Neural crest cell (in vitro differentiated cells): Measurements from ENCODE around the gene CEMIP. TPM values are rescaled to one million over a fixed set of nuclear protein-coding genes. Genes with fewer than 3 reads are reported as not detected.

Experiments used
- DNase-seq: peaks from one replicate; pipeline ENCODE4 v3.0.0; 2021; ENCODE audit warnings: low read depth, mixed read lengths, low spot score
- H3K27ac Mint-ChIP-seq: one replicate; pipeline ENCODE4 v1.8.0; 2021; ENCODE audit warnings: mild to moderate bottlenecking, mixed read lengths; ENCODE audit not compliant: unreplicated experiment
- H3K27me3 Mint-ChIP-seq: 2 replicates; pipeline ENCODE4 v1.8.0; 2021; ENCODE audit warnings: low read depth, mild to moderate bottlenecking, mixed read lengths
- H3K36me3 Mint-ChIP-seq: 2 replicates; pipeline ENCODE4 v1.8.0; 2021; ENCODE audit warnings: low read depth, mild to moderate bottlenecking, mixed read lengths
- H3K4me1 Mint-ChIP-seq: 2 replicates; pipeline ENCODE4 v1.8.0; 2021; ENCODE audit warnings: mixed read lengths
- H3K4me3 Mint-ChIP-seq: one replicate; pipeline ENCODE4 v1.8.0; 2021; ENCODE audit warnings: mild to moderate bottlenecking, mixed read lengths
- H3K9me3 Mint-ChIP-seq: 2 replicates; pipeline ENCODE4 v1.8.0; 2021; ENCODE audit warnings: mixed read lengths
- long read RNA-seq: library from polyadenylated mRNA; unstranded; transcript quantifications from one replicate; pipeline ENCODE4 v2.0.0, GENCODE V29; 2020
- total RNA-seq: library from RNA; stranded (reverse); gene quantifications from 2 replicates; pipeline ENCODE4 v1.2.1, GENCODE V29; 2021
- TF ChIP-seq, protein P1 (sequence below): fragments of 200-600 bp; sonication (generic); conservative IDR thresholded peaks from 2 replicates; pipeline ENCODE4 v1.5.0; 2021; ENCODE audit warnings: antibody characterized with exemption, mild to moderate bottlenecking

Gene CEMIP
- total RNA-seq: 0.30 and 0.33 TPM in 2 replicates
- long read RNA-seq: 0 reads

DNA sequence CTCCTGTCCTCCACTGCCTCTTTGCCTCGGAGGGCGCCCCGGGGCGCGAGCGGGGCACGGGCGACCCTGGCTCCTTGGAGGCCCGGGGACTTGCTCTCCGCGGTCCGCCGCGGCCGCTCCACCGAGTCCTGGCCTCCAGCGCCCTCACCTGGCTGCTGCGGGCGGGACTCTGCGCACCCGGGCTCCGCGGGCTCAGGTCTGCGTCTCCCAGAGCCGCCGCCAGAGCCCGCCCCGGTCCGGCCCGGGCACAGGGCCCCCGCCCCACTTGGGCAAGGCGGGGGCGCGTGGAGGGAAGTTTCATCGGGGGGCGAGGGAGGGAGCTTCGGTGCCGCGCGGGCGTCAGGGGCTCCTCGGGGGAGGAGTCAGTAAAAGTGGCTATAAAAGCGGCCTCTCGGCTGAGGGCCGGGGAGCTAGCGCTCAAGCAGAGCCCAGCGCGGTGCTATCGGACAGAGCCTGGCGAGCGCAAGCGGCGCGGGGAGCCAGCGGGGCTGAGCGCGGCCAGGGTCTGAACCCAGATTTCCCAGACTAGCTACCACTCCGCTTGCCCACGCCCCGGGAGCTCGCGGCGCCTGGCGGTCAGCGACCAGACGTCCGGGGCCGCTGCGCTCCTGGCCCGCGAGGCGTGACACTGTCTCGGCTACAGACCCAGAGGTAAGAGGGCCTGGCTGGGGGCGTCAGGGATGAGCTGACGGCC, at the start of gene CEMIP:
TSS of gene CEMIP (plus strand) at position 407 of the 694 bp plus-strand sequence. CDS start 94,510 bp downstream, outside the sequence.
- peak; percentile 83 for DNase-seq
- no peaks in the 10 kb centered on the region for H3K36me3 Mint-ChIP-seq
- H3K4me1 Mint-ChIP-seq: peaks cover 10% of the 10 kb centered on the region
- TF ChIP-seq, protein P1, sequence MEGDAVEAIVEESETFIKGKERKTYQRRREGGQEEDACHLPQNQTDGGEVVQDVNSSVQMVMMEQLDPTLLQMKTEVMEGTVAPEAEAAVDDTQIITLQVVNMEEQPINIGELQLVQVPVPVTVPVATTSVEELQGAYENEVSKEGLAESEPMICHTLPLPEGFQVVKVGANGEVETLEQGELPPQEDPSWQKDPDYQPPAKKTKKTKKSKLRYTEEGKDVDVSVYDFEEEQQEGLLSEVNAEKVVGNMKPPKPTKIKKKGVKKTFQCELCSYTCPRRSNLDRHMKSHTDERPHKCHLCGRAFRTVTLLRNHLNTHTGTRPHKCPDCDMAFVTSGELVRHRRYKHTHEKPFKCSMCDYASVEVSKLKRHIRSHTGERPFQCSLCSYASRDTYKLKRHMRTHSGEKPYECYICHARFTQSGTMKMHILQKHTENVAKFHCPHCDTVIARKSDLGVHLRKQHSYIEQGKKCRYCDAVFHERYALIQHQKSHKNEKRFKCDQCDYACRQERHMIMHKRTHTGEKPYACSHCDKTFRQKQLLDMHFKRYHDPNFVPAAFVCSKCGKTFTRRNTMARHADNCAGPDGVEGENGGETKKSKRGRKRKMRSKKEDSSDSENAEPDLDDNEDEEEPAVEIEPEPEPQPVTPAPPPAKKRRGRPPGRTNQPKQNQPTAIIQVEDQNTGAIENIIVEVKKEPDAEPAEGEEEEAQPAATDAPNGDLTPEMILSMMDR: peak; percentile 85
- H3K9me3 Mint-ChIP-seq: no peaks in the 10 kb centered on the region
- no peak within 1 kb of the TSS for H3K27ac Mint-ChIP-seq
- H3K4me3 Mint-ChIP-seq: peak within 1 kb of the TSS; percentile 78
- H3K27me3 Mint-ChIP-seq: peaks cover 74% of the 10 kb centered on the region

GRCh38 chr15:80730387-80730786, 48.8 kb upstream of the CEMIP start:
- Mint-ChIP-seq H3K27me3 (no peaks in the 10 kb centered on the region), H3K9me3 (no peaks in the 10 kb centered on the region), H3K4me3 (no peak overlapping the region), H3K4me1 (peaks cover 26% of the 10 kb centered on the region), H3K27ac (no peak overlapping the region), H3K36me3 (peaks cover 6% of the 10 kb centered on the region)
- TF ChIP-seq, protein P1: no peak
- no peak for DNase-seq

GRCh38 chr15:80730926-80731325, 48.2 kb upstream of the CEMIP start:
- peaks cover 30% of the 10 kb centered on the region for H3K4me1 Mint-ChIP-seq
- DNase-seq: no peak
- TF ChIP-seq, protein P1: no peak

DNA sequence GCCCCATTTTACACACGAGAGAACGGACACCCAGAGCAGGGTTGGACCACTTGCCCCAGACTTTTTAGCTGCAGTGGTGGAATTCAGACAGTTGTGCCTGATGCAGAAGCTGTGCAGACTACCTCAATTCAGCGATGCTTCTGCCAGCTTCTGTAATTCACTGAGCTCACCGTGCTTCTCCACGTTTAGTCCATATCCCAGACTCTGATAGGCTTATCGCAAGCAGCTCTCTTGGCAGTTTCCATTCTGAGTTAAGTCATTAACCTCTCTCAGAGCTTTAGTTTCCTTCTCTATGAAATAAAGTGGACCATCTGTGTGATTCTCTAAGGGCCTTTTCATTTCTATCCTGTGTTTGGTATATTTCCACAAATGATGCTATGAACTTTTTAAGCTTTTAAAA, 47.0 kb upstream of the CEMIP start:
- no peaks in the 10 kb centered on the region for H3K9me3 Mint-ChIP-seq
- peaks cover 34% of the 10 kb centered on the region for H3K4me1 Mint-ChIP-seq
- no peak for DNase-seq
- H3K27ac Mint-ChIP-seq: no peak overlapping the region
- H3K36me3 Mint-ChIP-seq: peaks cover 4% of the 10 kb centered on the region
- H3K27me3 Mint-ChIP-seq: no peaks in the 10 kb centered on the region
- TF ChIP-seq, protein P1: no peak
- H3K4me3 Mint-ChIP-seq: no peak overlapping the region

More at GRCh38 chr15:80730926-80731325, 48.2 kb upstream of the CEMIP start:
- Mint-ChIP-seq H3K27ac (no peak overlapping the region), H3K36me3 (peaks cover 6% of the 10 kb centered on the region), H3K27me3 (no peaks in the 10 kb centered on the region), H3K4me3 (no peak overlapping the region), H3K9me3 (no peaks in the 10 kb centered on the region)

- Mint-ChIP-seq H3K36me3 (peaks cover 11% of the 10 kb centered on the region), H3K27ac (peak overlapping the region; percentile 69), H3K4me1 (peaks cover 31% of the 10 kb centered on the region), H3K4me3 (no peak overlapping the region), H3K9me3 (peaks cover 1% of the 10 kb centered on the region), H3K27me3 (no peaks in the 10 kb centered on the region)
- no peak for DNase-seq
- TF ChIP-seq, protein P1: no peak
Measured at GRCh38 chr15:80732818-80733217, 46.4 kb upstream of the CEMIP start.
